ENCODE results near the gene PAPSS2. TPM values are rescaled to one million over a fixed set of nuclear protein-coding genes. Genes with fewer than 3 reads are reported as not detected.

The PAPSS2 gene
- total RNA-seq, 1 experiment from 2014 or later, result 22.1 TPM

DNA sequence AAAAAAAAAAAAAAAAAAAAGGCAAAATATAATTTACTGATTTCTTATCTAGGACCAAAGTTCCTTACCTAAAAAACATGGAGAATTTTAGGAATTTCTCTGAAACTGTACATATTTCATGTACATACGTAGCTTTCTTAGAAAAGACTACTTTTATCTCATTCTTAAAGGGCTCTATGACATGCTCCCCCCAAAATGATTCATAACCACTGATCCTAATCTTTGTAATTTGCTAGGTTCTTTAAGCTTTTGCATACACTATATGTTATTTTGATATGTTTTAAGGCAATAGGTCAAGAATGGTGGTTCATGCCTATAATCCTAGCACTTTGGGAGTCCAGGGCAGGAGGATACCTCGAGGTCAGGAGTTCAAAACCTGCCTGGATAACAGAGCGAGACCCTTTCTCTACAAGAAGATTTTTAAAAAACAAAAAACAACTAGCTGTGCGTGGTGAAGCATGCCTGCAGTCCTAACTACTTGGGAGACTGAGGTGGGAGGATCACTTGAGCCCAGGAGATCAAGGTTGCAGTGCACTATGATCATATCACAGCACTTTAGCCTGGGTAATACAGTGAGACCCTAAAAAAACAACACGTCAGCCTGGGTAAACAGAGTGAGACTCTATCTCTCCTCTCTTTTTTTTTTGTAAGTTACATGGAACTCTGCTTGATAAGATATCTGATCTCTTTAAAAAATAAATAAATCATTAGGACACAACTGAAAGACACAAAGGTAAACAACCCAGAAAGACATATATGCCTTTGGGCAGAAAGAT is 103.6 kb downstream of the PAPSS2 start:
- no peak overlapping the region for H3K4me3 Mint-ChIP-seq
- CTCF ChIA-PET, result no interaction called here

DNA sequence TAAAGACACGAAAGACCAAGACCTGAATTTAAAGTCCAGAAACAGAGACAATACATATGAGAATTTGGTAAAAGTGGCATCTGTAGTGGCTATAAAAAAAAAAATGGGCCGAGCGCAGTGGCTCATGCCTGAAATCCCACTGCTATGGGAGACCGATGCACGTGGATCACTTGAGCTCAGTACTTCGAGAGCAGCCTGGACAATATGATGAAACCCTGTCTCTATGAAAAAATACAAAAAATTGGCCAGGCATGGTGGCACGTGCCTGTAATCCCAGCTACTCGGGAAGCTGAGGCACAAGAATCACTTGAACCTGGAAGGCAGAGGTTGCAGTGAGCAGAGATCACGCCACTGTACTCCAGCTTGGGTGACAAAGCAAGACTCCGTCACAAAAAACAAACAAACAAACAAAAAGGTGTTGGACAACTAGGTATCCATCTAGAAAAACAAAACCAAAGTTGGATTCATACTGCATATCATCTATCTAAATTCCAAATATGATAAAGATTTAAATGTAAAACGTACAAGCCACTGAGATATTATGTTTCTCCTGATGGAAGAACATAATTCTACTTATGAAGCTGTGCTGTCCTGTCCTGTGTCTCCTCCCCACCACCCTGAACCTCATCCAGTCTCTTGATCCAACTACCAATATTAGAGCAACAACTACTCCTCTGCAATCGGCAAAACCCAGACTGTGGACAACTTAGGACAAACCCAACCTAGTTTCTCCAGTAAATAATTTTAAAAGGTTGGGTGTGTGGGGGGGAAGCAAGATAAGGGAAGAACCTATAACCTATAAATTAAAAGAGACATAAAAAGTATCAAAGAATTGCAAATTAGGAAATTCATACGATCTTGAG is 104.6 kb downstream of the PAPSS2 start:
- CTCF ChIA-PET, result no interaction called here

More for the DNA sequence above, 103.6 kb downstream of the PAPSS2 start:
- H3K36me3 Mint-ChIP-seq, result peaks cover 9% of the 10 kb centered on the region
- H3K27me3 Mint-ChIP-seq (ENCODE audit: low read depth), result no peaks in the 10 kb centered on the region
- H3K4me1 Mint-ChIP-seq, result peaks cover 14% of the 10 kb centered on the region
- H3K9me3 Mint-ChIP-seq, result no peaks in the 10 kb centered on the region
- no peak overlapping the region for H3K27ac Mint-ChIP-seq
- POLR2A ChIA-PET, result no interaction called here
- no peak for DNase-seq (ENCODE audit: low spot score)
- ATAC-seq, result no peak
- TF ChIP-seq ATF3 (CRISPR knock-in tag; conservative IDR thresholded peaks at IDR 0.05) (no peak), USF2 (CRISPR knock-in tag; IDR thresholded peaks at IDR 0.05) (no peak), ELF4 (CRISPR knock-in tag; IDR thresholded peaks at IDR 0.05; ENCODE audit: low read depth) (no peak), OVOL2 (CRISPR knock-in tag; IDR thresholded peaks at IDR 0.05; ENCODE audit: borderline replicate concordance) (no peak), ZSCAN18 (CRISPR knock-in tag; IDR thresholded peaks at IDR 0.05) (no peak), TEAD4 (CRISPR knock-in tag; IDR thresholded peaks at IDR 0.05) (no peak), JUN (CRISPR knock-in tag; IDR thresholded peaks at IDR 0.05) (no peak), ESRRA (CRISPR knock-in tag; IDR thresholded peaks at IDR 0.05; ENCODE audit: borderline replicate concordance) (no peak)
- TF ChIP-seq, protein P1, sequence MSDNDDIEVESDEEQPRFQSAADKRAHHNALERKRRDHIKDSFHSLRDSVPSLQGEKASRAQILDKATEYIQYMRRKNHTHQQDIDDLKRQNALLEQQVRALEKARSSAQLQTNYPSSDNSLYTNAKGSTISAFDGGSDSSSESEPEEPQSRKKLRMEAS (CRISPR knock-in tag; IDR thresholded peaks at IDR 0.05), result no peak

More for the DNA sequence above, 104.6 kb downstream of the PAPSS2 start:
- Mint-ChIP-seq H3K4me1 (peaks cover 13% of the 10 kb centered on the region), H3K27ac (no peak overlapping the region), H3K4me3 (no peak overlapping the region), H3K27me3 (ENCODE audit: low read depth) (no peaks in the 10 kb centered on the region), H3K9me3 (no peaks in the 10 kb centered on the region), H3K36me3 (peaks cover 12% of the 10 kb centered on the region)
- DNase-seq (ENCODE audit: low spot score) (no peak), ATAC-seq (no peak)
- TF ChIP-seq GRHL2 (CRISPR knock-in tag; IDR thresholded peaks at IDR 0.05; ENCODE audit: insufficient replicate concordance, severe bottlenecking) (no peak), EMX1 (CRISPR knock-in tag; IDR thresholded peaks at IDR 0.05) (no peak), ESRRA (CRISPR knock-in tag; IDR thresholded peaks at IDR 0.05; ENCODE audit: borderline replicate concordance) (no peak), FOXP4 (CRISPR knock-in tag; IDR thresholded peaks at IDR 0.05) (no peak), NR1H2 (CRISPR knock-in tag; IDR thresholded peaks at IDR 0.05) (no peak), CREB1 (CRISPR knock-in tag; IDR thresholded peaks at IDR 0.05) (no peak), E2F5 (CRISPR knock-in tag; IDR thresholded peaks at IDR 0.05) (no peak)
- POLR2A ChIA-PET, result no interaction called here

All from WTC11 (cell line).